ENCODE measurements around the gene NOTCH1. TPM values are rescaled to one million over a fixed set of nuclear protein-coding genes. Genes with fewer than 3 reads are reported as not detected.

Gene NOTCH1
- total RNA-seq, 2 donors from 2014 or later: 23.4 to 24.2 TPM

- Mint-ChIP-seq H3K4me1 (no peaks in the 10 kb centered on the region), H3K36me3 (ENCODE audit: low read depth) (peaks cover 11% of the 10 kb centered on the region), H3K9me3 (no peaks in the 10 kb centered on the region), H3K4me3 (no peak overlapping the region), H3K27ac (no peak overlapping the region), H3K27me3 (ENCODE audit: insufficient read depth) (no peaks in the 10 kb centered on the region)
- Histone ChIP-seq H3K4me1 (ENCODE audit: control insufficient read depth, insufficient read depth, low read length) (no peaks in the 10 kb centered on the region), H3K27ac (ENCODE audit: low read depth, low read length) (no peak overlapping the region), H3K36me3 (ENCODE audit: control insufficient read depth, insufficient read depth, low read length) (no peaks in the 10 kb centered on the region), H3K4me3 (ENCODE audit: low read length) (no peak overlapping the region), H3K9ac (ENCODE audit: extremely low read depth, low read length, poor library complexity, severe bottlenecking) (no peak overlapping the region), H3K9me3 (ENCODE audit: control insufficient read depth, low read length) (no peaks in the 10 kb centered on the region), H3K27me3 (ENCODE audit: control insufficient read depth, insufficient read depth, low read length, poor library complexity, severe bottlenecking) (no peaks in the 10 kb centered on the region)
- TF ChIP-seq CTCF (conservative IDR thresholded peaks at IDR 0.05): no peak
- DNase-seq: no peak
- WGBS, 2 experiments (ENCODE audit: insufficient coverage in 1 of 2, insufficient read length in 1 of 2): 93 to 94% methylated on average over 17 to 28 of the region's 28 CpGs
These were observed 38.4 kb downstream of the NOTCH1 start for GRCh38 chr9:136507221-136507991.

DNA sequence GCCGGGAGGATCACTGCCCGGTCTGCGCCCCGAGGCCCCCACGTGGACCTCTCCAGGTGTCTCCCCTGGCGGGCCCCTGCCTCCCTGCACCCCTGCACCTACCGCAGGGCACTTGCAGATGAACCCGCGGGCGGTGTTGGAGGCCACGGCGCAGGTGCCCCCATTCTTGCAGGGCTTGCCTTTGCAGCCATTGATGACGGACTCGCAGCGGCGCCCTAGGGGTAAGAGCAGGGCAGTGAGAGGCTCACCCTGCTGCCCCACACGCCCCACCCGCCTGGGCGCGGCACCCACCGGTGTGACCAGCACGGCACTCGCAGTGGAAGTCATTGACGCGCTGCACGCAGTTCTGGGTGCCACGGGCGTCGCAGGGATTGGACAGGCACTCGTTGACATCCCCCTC lies 39.4 kb downstream of the NOTCH1 start:
- H3K9me3 Mint-ChIP-seq: no peaks in the 10 kb centered on the region
- Histone ChIP-seq H3K4me1 (ENCODE audit: control insufficient read depth, insufficient read depth, low read length) (no peaks in the 10 kb centered on the region), H3K27me3 (ENCODE audit: control insufficient read depth, insufficient read depth, low read length, poor library complexity, severe bottlenecking) (no peaks in the 10 kb centered on the region), H3K36me3 (ENCODE audit: control insufficient read depth, insufficient read depth, low read length) (no peaks in the 10 kb centered on the region), H3K27ac (ENCODE audit: low read depth, low read length) (no peak overlapping the region), H3K4me3 (ENCODE audit: low read length) (no peak overlapping the region), H3K9ac (ENCODE audit: extremely low read depth, low read length, poor library complexity, severe bottlenecking) (no peak overlapping the region), H3K9me3 (ENCODE audit: control insufficient read depth, low read length) (no peaks in the 10 kb centered on the region)
- no peak overlapping the region for H3K4me3 Mint-ChIP-seq
- no peak for DNase-seq
- 96 to 99% methylated on average over 28 to 30 of the region's 30 CpGs for WGBS, 2 experiments (ENCODE audit: insufficient coverage in 1 of 2, insufficient read length in 1 of 2)
- H3K27ac Mint-ChIP-seq: no peak overlapping the region
- H3K4me1 Mint-ChIP-seq: no peaks in the 10 kb centered on the region
- no peaks in the 10 kb centered on the region for H3K27me3 Mint-ChIP-seq (ENCODE audit: insufficient read depth)
- no peak for TF ChIP-seq CTCF (conservative IDR thresholded peaks at IDR 0.05)
- H3K36me3 Mint-ChIP-seq (ENCODE audit: low read depth): peaks cover 12% of the 10 kb centered on the region

DNA sequence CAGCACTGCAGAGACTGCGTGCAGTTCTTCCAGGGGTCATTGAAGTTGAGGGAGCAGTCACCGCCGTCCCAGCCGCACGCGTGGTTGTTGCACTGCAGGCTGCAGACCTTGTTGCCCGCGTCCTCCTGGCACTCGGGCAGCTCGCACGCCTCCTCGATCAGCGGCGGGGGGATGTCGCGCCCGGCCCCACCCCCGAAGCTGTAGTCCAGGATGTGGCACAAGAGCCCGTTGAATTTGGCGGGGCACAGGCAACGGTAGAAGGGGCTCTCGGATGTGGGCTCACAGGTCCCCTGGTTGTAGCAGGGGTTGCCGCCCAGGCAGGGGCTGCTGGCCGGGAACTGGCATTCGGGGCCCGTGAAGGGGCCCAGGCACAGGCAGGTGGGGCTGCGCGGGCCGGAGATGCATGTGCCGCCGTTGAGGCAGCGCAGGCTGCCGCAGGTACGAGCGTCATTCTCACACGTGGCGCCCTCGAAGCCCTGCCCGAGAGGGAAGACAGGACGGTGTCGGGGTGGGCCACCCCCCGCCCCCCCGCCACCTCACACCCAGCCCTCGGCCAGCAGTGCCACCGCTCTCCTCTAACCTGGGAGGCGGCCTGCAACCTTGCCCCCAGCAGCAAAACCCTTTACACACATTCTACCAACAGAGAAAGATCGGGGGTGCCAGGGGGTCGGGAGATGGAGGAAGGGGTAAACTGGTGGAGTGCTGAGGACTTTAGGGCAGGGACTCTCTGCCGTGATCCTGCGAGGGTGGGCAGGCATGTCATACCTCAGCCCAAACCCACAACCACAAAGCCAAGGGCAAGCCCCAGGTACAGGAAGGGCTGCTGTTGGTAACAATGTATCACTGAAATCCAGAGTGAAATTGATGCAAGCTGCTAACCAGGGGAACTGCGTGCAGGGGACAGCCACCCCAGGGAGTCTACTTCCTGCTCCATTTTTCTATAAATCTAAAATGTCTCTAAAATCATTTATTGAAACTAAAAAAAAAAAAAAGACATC lies 40.1 kb downstream of the NOTCH1 start:
- H3K4me1 ChIP-seq (ENCODE audit: control insufficient read depth, insufficient read depth, low read length): no peaks in the 10 kb centered on the region
- H3K9me3 Mint-ChIP-seq: no peaks in the 10 kb centered on the region
- H3K27ac ChIP-seq (ENCODE audit: low read depth, low read length): no peak overlapping the region
- H3K27me3 ChIP-seq (ENCODE audit: control insufficient read depth, insufficient read depth, low read length, poor library complexity, severe bottlenecking): no peaks in the 10 kb centered on the region
- 94 to 97% methylated on average over 36 to 51 of the region's 51 CpGs for WGBS, 2 experiments (ENCODE audit: insufficient coverage in 1 of 2, insufficient read length in 1 of 2)
- no peaks in the 10 kb centered on the region for H3K27me3 Mint-ChIP-seq (ENCODE audit: insufficient read depth)
- no peaks in the 10 kb centered on the region for H3K36me3 ChIP-seq (ENCODE audit: control insufficient read depth, insufficient read depth, low read length)
- no peak overlapping the region for H3K4me3 ChIP-seq (ENCODE audit: low read length)
- no peak overlapping the region for H3K4me3 Mint-ChIP-seq
- no peak overlapping the region for H3K9ac ChIP-seq (ENCODE audit: extremely low read depth, low read length, poor library complexity, severe bottlenecking)
- H3K27ac Mint-ChIP-seq: no peak overlapping the region
- H3K36me3 Mint-ChIP-seq (ENCODE audit: low read depth): peaks cover 11% of the 10 kb centered on the region
- no peaks in the 10 kb centered on the region for H3K4me1 Mint-ChIP-seq
- no peak for TF ChIP-seq CTCF (conservative IDR thresholded peaks at IDR 0.05)
- H3K9me3 ChIP-seq (ENCODE audit: control insufficient read depth, low read length): no peaks in the 10 kb centered on the region
- DNase-seq: no peak

Measured in endodermal cell (in vitro differentiated cells).